KMS-11 (cell line): ENCODE data around the gene U2AF1L4.
A peak's percentile ranks its signal among the peaks of the same experiment; 100 is the strongest.

Source experiments
- H2AFZ ChIP-seq: fragments of 200-600 bp; sonication (generic); 2 replicates; pipeline ENCODE4 v1.6.1; 2016; ENCODE audit warnings: antibody characterized with exemption, mixed run types, low read depth
- H3K27ac ChIP-seq: fragments of 200-600 bp; sonication (generic); 2 replicates; pipeline ENCODE4 v1.6.1; 2016; ENCODE audit warnings: mild to moderate bottlenecking, mixed run types
- H3K27me3 ChIP-seq: fragments of 200-600 bp; sonication (generic); 2 replicates; pipeline ENCODE4 v1.6.1; 2017; ENCODE audit warnings: mild to moderate bottlenecking, low read depth, mixed run types, moderate library complexity; ENCODE audit not compliant: insufficient read depth
- H3K36me3 ChIP-seq: fragments of 200-600 bp; sonication (generic); 2 replicates; pipeline ENCODE4 v1.6.1; 2017; ENCODE audit warnings: mild to moderate bottlenecking, mixed run types; ENCODE audit not compliant: insufficient read depth
- H3K4me1 ChIP-seq: fragments of 200-600 bp; sonication (generic); 2 replicates; pipeline ENCODE4 v1.6.1; 2016; ENCODE audit warnings: mild to moderate bottlenecking, low read depth, mixed run types; ENCODE audit not compliant: poor library complexity, severe bottlenecking
- H3K4me2 ChIP-seq: fragments of 200-600 bp; sonication (generic); 2 replicates; pipeline ENCODE4 v1.7.0; 2016; ENCODE audit warnings: mild to moderate bottlenecking, mixed run types
- H3K4me3 ChIP-seq: fragments of 200-600 bp; sonication (generic); IDR thresholded peaks from 2 replicates; pipeline ENCODE4 v1.6.1; 2017; ENCODE audit warnings: low read depth, low read length, mixed read lengths; ENCODE audit not compliant: insufficient read depth
- H3K79me2 ChIP-seq: fragments of 200-600 bp; sonication (generic); 2 replicates; pipeline ENCODE4 v1.6.1; 2016; ENCODE audit warnings: low read depth, mixed run types; ENCODE audit not compliant: insufficient read depth
- H3K9ac ChIP-seq: fragments of 200-600 bp; sonication (generic); 2 replicates; pipeline ENCODE4 v1.6.1; 2016; ENCODE audit warnings: mild to moderate bottlenecking, mixed run types
- H4K20me1 ChIP-seq: fragments of 200-600 bp; sonication (generic); 2 replicates; pipeline ENCODE4 v1.6.1; 2016; ENCODE audit warnings: mild to moderate bottlenecking, mixed run types; ENCODE audit not compliant: insufficient read depth
- TF ChIP-seq, protein P1 (sequence below): fragments of 200-600 bp; sonication (generic); conservative IDR thresholded peaks from 2 replicates; pipeline ENCODE4 v1.6.1; 2017; ENCODE audit warnings: low read depth, mild to moderate bottlenecking, antibody characterized with exemption, low read length, moderate library complexity, mixed read lengths

The U2AF1L4 gene

DNA sequence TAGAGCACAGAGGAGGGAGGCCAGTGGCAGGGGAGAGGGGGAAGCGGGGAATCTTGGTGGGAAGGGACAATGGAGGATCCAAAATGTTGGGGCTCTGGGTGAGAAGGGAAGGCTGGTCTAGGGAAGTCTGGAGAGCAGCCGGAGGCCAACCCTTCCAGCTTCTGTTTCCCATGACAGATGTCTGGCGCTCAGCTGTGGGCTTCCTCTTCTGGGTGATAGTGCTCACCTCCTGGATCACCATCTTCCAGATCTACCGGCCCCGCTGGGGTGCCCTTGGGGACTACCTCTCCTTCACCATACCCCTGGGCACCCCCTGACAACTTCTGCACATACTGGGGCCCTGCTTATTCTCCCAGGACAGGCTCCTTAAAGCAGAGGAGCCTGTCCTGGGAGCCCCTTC is 1.3 kb upstream of the U2AF1L4 start:
- peak overlapping the region; percentile 59; the same call in 1 of the 2 replicates for H3K4me2 ChIP-seq
- TF ChIP-seq, protein P1, sequence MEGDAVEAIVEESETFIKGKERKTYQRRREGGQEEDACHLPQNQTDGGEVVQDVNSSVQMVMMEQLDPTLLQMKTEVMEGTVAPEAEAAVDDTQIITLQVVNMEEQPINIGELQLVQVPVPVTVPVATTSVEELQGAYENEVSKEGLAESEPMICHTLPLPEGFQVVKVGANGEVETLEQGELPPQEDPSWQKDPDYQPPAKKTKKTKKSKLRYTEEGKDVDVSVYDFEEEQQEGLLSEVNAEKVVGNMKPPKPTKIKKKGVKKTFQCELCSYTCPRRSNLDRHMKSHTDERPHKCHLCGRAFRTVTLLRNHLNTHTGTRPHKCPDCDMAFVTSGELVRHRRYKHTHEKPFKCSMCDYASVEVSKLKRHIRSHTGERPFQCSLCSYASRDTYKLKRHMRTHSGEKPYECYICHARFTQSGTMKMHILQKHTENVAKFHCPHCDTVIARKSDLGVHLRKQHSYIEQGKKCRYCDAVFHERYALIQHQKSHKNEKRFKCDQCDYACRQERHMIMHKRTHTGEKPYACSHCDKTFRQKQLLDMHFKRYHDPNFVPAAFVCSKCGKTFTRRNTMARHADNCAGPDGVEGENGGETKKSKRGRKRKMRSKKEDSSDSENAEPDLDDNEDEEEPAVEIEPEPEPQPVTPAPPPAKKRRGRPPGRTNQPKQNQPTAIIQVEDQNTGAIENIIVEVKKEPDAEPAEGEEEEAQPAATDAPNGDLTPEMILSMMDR = no peak
- no peak overlapping the region for H3K4me3 ChIP-seq
- H4K20me1 ChIP-seq = no peaks in the 10 kb centered on the region
- H3K9ac ChIP-seq = peak overlapping the region; percentile 96; the same call in 1 of the 2 replicates
- peaks cover 51% of the 10 kb centered on the region for H3K4me1 ChIP-seq
- H3K36me3 ChIP-seq = no peaks in the 10 kb centered on the region
- H3K27ac ChIP-seq = no peak overlapping the region
- peaks cover 4% of the 10 kb centered on the region; the same call in 1 of the 2 replicates for H3K79me2 ChIP-seq
- H2AFZ ChIP-seq = no peak overlapping the region
- H3K27me3 ChIP-seq = no peaks in the 10 kb centered on the region

DNA sequence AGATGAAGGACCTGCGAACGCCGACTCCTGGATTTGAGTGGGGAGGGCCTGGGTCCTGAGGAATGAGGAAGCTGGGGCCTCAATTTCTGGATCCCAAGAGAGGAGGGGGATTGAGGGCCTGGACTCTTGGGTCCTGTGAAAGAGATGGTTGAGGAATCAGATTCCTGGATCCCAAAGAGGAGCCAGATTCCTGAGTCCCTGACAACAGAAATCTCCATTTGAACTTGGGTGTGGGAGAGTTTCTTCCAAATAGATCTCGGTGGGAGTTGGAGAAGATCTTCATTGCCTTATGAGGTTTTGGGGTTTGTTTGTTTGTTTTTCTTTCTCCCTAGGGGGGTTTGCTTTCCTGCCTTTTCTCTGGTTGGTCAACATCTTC is 857 bp upstream of the U2AF1L4 start:
- H3K9ac ChIP-seq = peak overlapping the region; percentile 96; the same call in 1 of the 2 replicates
- H3K27ac ChIP-seq = peak overlapping the region; percentile 96; the same call in 1 of the 2 replicates
- H3K79me2 ChIP-seq = peaks cover 4% of the 10 kb centered on the region; the same call in 1 of the 2 replicates
- H2AFZ ChIP-seq = no peak overlapping the region
- H4K20me1 ChIP-seq = no peaks in the 10 kb centered on the region
- no peaks in the 10 kb centered on the region for H3K27me3 ChIP-seq
- H3K36me3 ChIP-seq = no peaks in the 10 kb centered on the region
- peaks cover 53% of the 10 kb centered on the region for H3K4me1 ChIP-seq
- TF ChIP-seq, protein P1 = no peak
- peak overlapping the region; percentile 59 for H3K4me2 ChIP-seq
- H3K4me3 ChIP-seq = peak overlapping the region; percentile 62

DNA sequence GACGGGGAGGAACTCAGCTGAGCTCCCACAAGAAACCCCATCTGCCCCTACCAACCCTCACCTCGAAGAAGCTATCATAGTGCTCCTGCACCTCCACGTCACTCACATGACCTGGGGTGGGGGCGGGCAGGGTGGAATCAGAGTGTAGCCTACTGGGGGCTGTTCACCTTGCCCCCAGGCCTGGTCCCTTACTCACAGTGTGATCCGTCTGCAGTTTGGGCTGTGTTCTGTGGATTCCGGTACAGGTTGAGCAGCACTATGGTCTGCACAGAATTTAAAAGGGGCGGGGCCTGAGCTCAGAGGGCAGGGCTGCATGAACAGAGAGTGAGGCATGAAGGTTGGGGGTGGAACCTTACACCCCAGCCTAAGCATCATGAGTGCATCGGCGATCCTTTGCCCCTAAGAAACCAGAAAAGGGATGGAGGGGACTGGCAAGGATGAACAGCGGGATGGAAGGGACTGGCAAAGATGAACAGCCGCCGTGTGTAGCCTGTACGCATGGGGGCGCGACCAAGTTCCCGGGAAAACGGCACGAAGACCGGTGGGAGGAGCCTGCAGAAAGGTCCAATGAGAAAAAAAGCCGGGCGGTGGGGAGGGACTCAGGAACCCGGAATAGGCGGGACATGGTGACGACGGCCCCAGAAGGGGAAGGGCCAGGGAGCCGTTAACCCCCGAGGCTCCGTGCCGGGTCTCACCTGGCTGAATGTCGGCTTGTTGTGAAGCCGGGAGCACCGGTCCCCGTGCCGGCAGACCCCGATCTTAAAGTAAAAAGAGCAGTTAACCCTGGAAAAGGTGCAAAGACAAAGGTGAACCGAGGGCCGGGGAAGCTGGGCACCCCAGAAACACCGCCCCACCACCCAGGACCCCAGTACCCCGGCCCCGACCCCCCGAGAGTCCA is 539 bp downstream of the U2AF1L4 start:
- Histone ChIP-seq H3K27ac (peak overlapping the region; percentile 96), H3K4me3 (peak overlapping the region; percentile 62), H3K79me2 (peaks cover 4% of the 10 kb centered on the region; the same call in 1 of the 2 replicates), H3K9ac (peak overlapping the region; percentile 96), H2AFZ (peak overlapping the region; percentile 50; the same call in 1 of the 2 replicates), H3K4me1 (peaks cover 56% of the 10 kb centered on the region), H3K36me3 (no peaks in the 10 kb centered on the region), H4K20me1 (no peaks in the 10 kb centered on the region), H3K4me2 (peak overlapping the region; percentile 50), H3K27me3 (no peaks in the 10 kb centered on the region)
- TF ChIP-seq, protein P1 = peak; percentile 31; the same call in 1 of the 2 replicates

DNA sequence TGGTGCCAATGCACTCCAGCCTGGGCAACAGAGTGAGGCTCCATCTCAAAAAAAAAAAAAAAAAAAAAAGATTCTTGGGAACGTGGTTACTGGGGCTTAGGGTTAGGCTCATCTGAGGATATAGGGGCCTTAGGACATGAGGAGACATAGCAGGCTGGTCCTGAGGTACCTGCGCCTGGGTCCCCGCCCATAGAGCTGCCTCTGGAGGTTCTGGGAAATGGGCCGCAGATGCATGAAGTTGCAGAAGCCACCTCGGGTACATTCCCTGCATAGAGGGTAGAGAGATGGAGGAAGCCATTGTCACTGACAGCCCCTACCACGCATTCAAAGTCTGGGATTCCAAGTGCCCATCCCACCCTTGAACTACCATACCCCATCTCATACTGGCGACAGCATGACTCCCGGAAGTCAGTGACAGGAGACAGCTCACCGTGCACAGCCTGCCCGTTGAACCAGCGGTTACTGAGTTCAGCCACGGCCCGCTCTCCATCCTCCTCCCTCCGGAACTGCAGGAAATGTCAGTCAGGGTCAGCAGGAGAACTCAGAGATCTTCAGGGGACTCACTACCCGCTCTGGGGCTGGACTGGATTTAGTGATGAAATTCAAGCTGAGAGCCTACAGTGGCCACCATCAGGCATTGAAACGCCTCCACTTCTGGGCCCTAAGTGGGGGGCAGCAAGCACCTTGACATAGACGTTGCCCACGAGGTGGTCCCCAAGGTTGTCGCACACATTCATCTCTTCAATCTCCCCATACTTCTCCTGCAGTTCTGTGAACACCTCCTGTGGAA is 1.4 kb downstream of the U2AF1L4 start:
- H3K4me2 ChIP-seq = peak overlapping the region; percentile 50
- no peaks in the 10 kb centered on the region for H3K27me3 ChIP-seq
- no peaks in the 10 kb centered on the region; the same call in 1 of the 2 replicates for H3K79me2 ChIP-seq
- no peaks in the 10 kb centered on the region for H3K36me3 ChIP-seq
- TF ChIP-seq, protein P1 = no peak
- peak overlapping the region; percentile 50; the same call in 1 of the 2 replicates for H2AFZ ChIP-seq
- no peak overlapping the region for H3K9ac ChIP-seq
- no peaks in the 10 kb centered on the region for H4K20me1 ChIP-seq
- peaks cover 53% of the 10 kb centered on the region for H3K4me1 ChIP-seq
- H3K27ac ChIP-seq = no peak overlapping the region
- H3K4me3 ChIP-seq = no peak overlapping the region
